PC-3 (cell line): ENCODE measurements around the gene UQCR10. TPM values are rescaled to one million over a fixed set of nuclear protein-coding genes. Genes with fewer than 3 reads are reported as not detected.

ENCODE experiments used
- ATAC-seq: fragments of 200-7000 bp; cut with Tn5 transposase; 2 replicates; pipeline ENCODE4 v1.9.1; 2020; ENCODE audit warnings: mild to moderate bottlenecking, moderate library complexity
- BruUV-seq: library from RNA; stranded (reverse); fragments of 400-500 nt; replicated peaks from 2 replicates; lab custom pipeline; 2021; lab: Mats Ljungman, UMichigan
- CTCF ChIA-PET: fragments of 300-600 bp; sonication (Branson Sonifier 250); formaldehyde crosslinking; loops from one replicate; lab custom pipeline; 2022; ENCODE audit warnings: antibody characterized with exemption; lab: Charles Lee
- POLR2A ChIA-PET: fragments of 300-600 bp; sonication (Branson Sonifier 250); formaldehyde crosslinking; loops from one replicate; lab custom pipeline; 2022; ENCODE audit warnings: antibody characterized with exemption; ENCODE audit not compliant: unreplicated experiment; lab: Charles Lee
- DNase-seq: peaks from one replicate; pipeline ENCODE4 v3.0.0-alpha.2; 2015
- H2AFZ ChIP-seq: fragments of 300-600 bp; sonication (generic); 2 replicates; pipeline ENCODE4 v1.6.0; 2016; ENCODE audit warnings: antibody characterized with exemption, low read length
- H3F3A ChIP-seq: fragments of 300-600 bp; sonication (generic); one replicate; pipeline ENCODE4 v1.6.0; 2017; ENCODE audit warnings: antibody characterized with exemption, low read length, control low read depth, mild to moderate bottlenecking; ENCODE audit not compliant: unreplicated experiment
- H3K27ac ChIP-seq: fragments of 300-600 bp; sonication (generic); 2 replicates; pipeline ENCODE4 v1.5.1; 2016; ENCODE audit warnings: mild to moderate bottlenecking, low read length
- H3K27me3 ChIP-seq: fragments of 300-600 bp; sonication (generic); 2 replicates; pipeline ENCODE4 v1.6.1; 2016; ENCODE audit warnings: low read length, mixed read lengths
- H3K36me3 ChIP-seq: fragments of 300-600 bp; sonication (generic); 2 replicates; pipeline ENCODE4 v1.6.1; 2016; ENCODE audit warnings: low read depth, mixed run types, low read length, mixed read lengths
- H3K4me1 ChIP-seq: fragments of 300-600 bp; sonication (generic); 2 replicates; pipeline ENCODE4 v1.5.1; 2016; ENCODE audit warnings: low read length; ENCODE audit not compliant: insufficient read depth
- H3K4me2 ChIP-seq: fragments of 300-600 bp; sonication (generic); 2 replicates; pipeline ENCODE4 v1.6.0; 2016; ENCODE audit warnings: low read length
- H3K4me3 ChIP-seq: fragments of 300-600 bp; sonication (generic); 2 replicates; pipeline ENCODE4 v1.5.1; 2016; ENCODE audit warnings: mild to moderate bottlenecking, low read length, mixed read lengths
- H3K79me2 ChIP-seq: fragments of 300-600 bp; sonication (generic); 2 replicates; pipeline ENCODE4 v1.6.1; 2017; ENCODE audit warnings: low read length, mixed read lengths
- H3K9ac ChIP-seq: fragments of 300-600 bp; sonication (generic); 2 replicates; pipeline ENCODE4 v1.6.0; 2016; ENCODE audit warnings: mild to moderate bottlenecking, low read length
- H3K9me2 ChIP-seq: fragments of 300-600 bp; sonication (generic); replicated peaks from 2 replicates; pipeline ENCODE4 v1.6.1; 2016; ENCODE audit warnings: mixed run types, low read length, mixed read lengths
- H3K9me3 ChIP-seq: fragments of 300-600 bp; sonication (generic); 2 replicates; pipeline ENCODE4 v1.6.1; 2016; ENCODE audit warnings: low read length, mixed read lengths
- H4K20me1 ChIP-seq: fragments of 300-600 bp; sonication (generic); 2 replicates; pipeline ENCODE4 v1.6.1; 2016; ENCODE audit warnings: low read length, mixed read lengths
- CTCF ChIP-seq: fragments of 300-600 bp; sonication (generic); conservative IDR thresholded peaks from 2 replicates; pipeline ENCODE4 v1.5.1; 2017; ENCODE audit warnings: antibody characterized with exemption, low read depth, mild to moderate bottlenecking, low read length
- EZH2 ChIP-seq: fragments of 300-600 bp; sonication (generic); IDR thresholded peaks from one replicate; pipeline ENCODE4 v1.6.1; 2017; ENCODE audit warnings: antibody characterized with exemption, mild to moderate bottlenecking, low read length; ENCODE audit not compliant: unreplicated experiment
- EZH2phosphoT487 ChIP-seq: fragments of 300-600 bp; sonication (generic); IDR thresholded peaks from 2 replicates; pipeline ENCODE4 v1.6.1; 2018; ENCODE audit warnings: mild to moderate bottlenecking, antibody characterized with exemption, low read length, borderline replicate concordance
- intact Hi-C: fragments of 100-400 bp; cut with micrococcal nuclease; formaldehyde crosslinking; loops from 2 replicates; pipeline ENCODE4 v1.9.0; 2023
- total RNA-seq: library from RNA; depleted of rRNA; stranded (reverse); fragments of >200 nt; gene quantifications from 2 replicates; pipeline ENCODE4 v1.2.3, GENCODE V29; 2014

Gene UQCR10
- total RNA-seq, 1 experiment from 2014 or later = 196 TPM

GRCh38 chr22:29742326-29742725, 24.8 kb upstream of the UQCR10 start:
- H3K4me2 ChIP-seq = no peak overlapping the region
- TF ChIP-seq EZH2phosphoT487 (no peak), EZH2 (no peak)
- DNase-seq (no peak), ATAC-seq (no peak)
- no peaks in the 10 kb centered on the region for H3K27me3 ChIP-seq
- POLR2A ChIA-PET = no interaction called here
- intact Hi-C loops = no loop called here
- H3K36me3 ChIP-seq = no peaks in the 10 kb centered on the region
- H3K9me3 ChIP-seq = no peaks in the 10 kb centered on the region
- no peaks in the 10 kb centered on the region for H4K20me1 ChIP-seq
- no peak overlapping the region for H3K4me3 ChIP-seq
- no peak overlapping the region for H3K27ac ChIP-seq
- no peaks in the 10 kb centered on the region for H3K4me1 ChIP-seq
- H3K9me2 ChIP-seq = no peaks in the 10 kb centered on the region
- CTCF ChIA-PET = no interaction called here
- no peaks in the 10 kb centered on the region for H3F3A ChIP-seq
- BruUV-seq = no TSS peak
- H3K9ac ChIP-seq = no peak overlapping the region
- no peak overlapping the region for H2AFZ ChIP-seq
- no peaks in the 10 kb centered on the region for H3K79me2 ChIP-seq

- no peaks in the 10 kb centered on the region for H4K20me1 ChIP-seq
- intact Hi-C loops = no loop called here
- H3K36me3 ChIP-seq = no peaks in the 10 kb centered on the region
- H3F3A ChIP-seq = no peaks in the 10 kb centered on the region
- no TSS peak for BruUV-seq
- TF ChIP-seq EZH2 (no peak), CTCF (no peak), EZH2phosphoT487 (no peak)
- POLR2A ChIA-PET = interaction anchor here (0.7 kb wide), 1 partner anchor 1697 kb away, joined by 4 read pairs; no protein-coding TSS in a partner anchor
- no peaks in the 10 kb centered on the region for H3K9me2 ChIP-seq
- H3K9me3 ChIP-seq = no peaks in the 10 kb centered on the region
- ATAC-seq = no peak
- H3K4me3 ChIP-seq = no peak overlapping the region
- H3K79me2 ChIP-seq = no peaks in the 10 kb centered on the region
- H3K9ac ChIP-seq = no peak overlapping the region
- CTCF ChIA-PET = no interaction called here
- no peak overlapping the region for H3K4me2 ChIP-seq
- no peaks in the 10 kb centered on the region for H3K27me3 ChIP-seq
- no peak for DNase-seq
- no peaks in the 10 kb centered on the region for H3K4me1 ChIP-seq
- no peak overlapping the region for H3K27ac ChIP-seq
- no peak overlapping the region for H2AFZ ChIP-seq
Measured at GRCh38 chr22:29744902-29745301, 22.3 kb upstream of the UQCR10 start.

- Histone ChIP-seq H3K36me3 (no peaks in the 10 kb centered on the region), H3K27me3 (no peaks in the 10 kb centered on the region), H3K4me1 (no peaks in the 10 kb centered on the region), H3K79me2 (no peaks in the 10 kb centered on the region), H3K27ac (no peak overlapping the region), H3K9me3 (no peaks in the 10 kb centered on the region), H3K4me2 (no peak overlapping the region), H3K9me2 (no peaks in the 10 kb centered on the region), H4K20me1 (no peaks in the 10 kb centered on the region), H3K9ac (no peak overlapping the region), H3F3A (no peaks in the 10 kb centered on the region), H2AFZ (no peak overlapping the region), H3K4me3 (no peak overlapping the region)
- ATAC-seq (no peak), DNase-seq (no peak)
- TF ChIP-seq EZH2 = no peak
- no peak for TF ChIP-seq EZH2phosphoT487
- no peak for TF ChIP-seq CTCF
- ChIA-PET POLR2A (no interaction called here), CTCF (interaction anchor here (0.5 kb wide), 1 partner anchor 318 kb away, joined by 7 read pairs; no protein-coding TSS in a partner anchor)
- no TSS peak for BruUV-seq
- intact Hi-C loops = no loop called here
Measured at GRCh38 chr22:29747832-29748231, 19.3 kb upstream of the UQCR10 start.
